NCI-H1092 treated with DMSO at 0.1 percent for 48 hours (cell line): ENCODE measurements around the gene ZNF789.
A peak's percentile ranks its signal among the peaks of the same experiment; 100 is the strongest.
"Not testable (repeated sequence)": the region's sequence is repeated elsewhere in the genome, so short reads cannot be mapped to it uniquely, and the experiment has no call there.

Source experiments
- DNase-seq: peaks from one replicate; lab custom pipeline; 2025; lab: John Stamatoyannopoulos, UW

Gene ZNF789

DNA sequence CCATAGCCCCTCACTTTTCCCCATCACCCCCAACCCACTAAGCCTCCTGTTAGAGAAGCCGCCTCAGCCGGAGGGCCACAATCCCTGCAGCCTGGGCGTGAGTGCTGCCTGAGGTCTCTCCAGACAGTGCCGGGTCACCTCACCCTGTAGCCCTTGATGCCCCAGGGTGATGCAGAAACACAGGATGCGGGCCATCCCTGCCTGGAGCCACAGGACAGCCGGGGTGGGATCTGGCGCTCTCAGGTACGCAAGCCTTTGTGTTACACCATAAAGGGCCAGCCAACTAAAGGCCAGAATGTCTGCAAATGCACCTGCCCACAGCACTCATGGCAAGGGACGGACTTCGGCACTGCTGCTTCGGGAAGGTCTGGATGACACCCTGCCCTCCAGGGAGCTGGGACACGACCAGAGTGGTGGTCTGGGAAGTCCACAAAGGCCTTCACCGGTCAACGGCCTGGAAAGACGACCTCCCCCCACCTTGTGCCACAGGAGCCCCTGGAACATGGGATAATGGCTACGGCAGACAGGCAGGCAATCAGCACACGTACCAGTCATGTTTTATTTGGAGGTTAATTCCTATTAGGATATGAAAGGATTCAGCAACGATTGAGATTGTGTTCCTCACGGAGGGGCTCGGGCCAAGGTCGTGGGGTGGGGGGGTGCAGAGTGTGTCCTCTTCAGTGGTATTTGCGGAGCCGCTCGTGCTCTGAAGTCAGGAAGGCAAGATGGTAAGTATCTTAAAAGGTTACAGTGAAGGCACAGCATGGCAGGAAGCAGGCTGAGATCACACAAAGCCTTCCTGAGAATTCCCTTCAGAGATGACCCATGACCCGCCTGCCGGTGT, 14.8 kb upstream of the ZNF789 start:
- no peak for DNase-seq

DNA sequence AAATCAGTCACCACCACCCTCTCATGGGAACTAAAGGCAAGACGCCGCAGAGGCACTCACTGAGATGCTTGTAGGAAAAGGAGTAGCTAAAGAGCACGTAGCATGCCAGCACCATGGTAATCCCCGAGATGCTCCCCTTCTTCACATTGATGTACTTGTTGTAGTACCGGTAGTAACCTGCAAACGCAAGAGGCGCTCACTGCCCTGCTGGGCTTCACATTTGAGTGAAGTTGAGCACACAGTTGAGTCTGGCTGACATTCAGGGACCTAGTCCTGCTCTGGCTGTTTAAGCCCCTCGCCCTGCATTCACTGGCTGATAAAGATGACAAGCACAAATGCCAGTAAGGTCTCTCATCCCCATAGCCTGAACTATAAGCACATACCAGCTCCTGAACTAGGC, 13.6 kb upstream of the ZNF789 start:
- peak; percentile 10 for DNase-seq

DNA sequence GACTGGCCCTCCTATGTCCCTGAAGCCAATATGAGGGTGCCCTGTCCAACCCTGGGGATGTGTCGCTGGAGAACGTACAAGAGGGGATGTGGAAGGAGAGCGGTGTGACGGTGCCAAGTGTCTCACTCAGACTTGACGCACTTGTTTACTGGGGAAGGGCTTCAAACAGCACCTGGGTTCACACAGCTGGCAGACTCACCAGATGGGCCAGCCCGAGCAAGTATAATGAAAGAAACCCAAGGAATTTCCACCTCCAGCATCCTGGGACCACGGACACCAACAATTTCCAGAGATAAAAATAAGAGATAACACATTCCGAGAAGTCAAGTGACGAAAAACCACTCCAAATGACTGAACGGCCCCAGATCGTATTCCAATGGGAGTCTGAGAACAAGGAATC, 12.0 kb upstream of the ZNF789 start:
- no peak for DNase-seq

DNA sequence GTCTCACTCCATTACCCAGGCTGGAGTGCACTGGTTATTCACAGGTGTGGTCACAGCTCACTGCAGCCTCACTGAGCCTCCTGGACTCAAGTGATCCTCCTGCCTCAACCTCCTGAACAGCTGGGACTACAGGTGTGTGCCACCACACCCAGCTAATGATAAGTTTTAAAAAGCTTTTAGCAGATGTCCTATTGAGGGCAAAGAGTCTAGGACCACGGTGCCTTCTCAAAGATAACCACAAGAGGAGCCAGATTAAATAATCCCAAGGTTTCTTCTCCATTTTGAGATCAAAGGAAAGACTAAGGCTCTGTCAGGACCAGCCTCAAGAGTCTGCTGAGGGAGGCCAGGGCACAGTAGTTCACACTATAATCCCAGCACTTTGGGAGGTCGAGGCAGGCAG, 11.5 kb upstream of the ZNF789 start:
- DNase-seq = no peak

DNA sequence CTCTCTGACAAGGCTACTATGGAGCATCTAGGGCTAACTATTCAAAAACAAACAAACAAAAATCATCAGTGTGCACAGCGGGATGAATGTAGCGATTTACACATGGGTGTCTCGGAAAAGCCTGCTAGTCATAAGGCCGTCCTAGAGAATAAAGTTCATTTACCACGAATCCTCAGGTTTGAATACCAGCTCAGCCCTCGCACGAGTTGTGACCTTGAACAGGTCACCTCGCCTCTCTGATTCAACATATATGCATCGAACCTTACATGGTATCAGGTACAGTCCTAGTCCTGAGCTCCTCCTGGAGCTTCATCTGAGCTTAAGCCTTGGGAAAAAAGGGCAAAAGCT, 7.3 kb upstream of the ZNF789 start:
- DNase-seq = no peak

DNA sequence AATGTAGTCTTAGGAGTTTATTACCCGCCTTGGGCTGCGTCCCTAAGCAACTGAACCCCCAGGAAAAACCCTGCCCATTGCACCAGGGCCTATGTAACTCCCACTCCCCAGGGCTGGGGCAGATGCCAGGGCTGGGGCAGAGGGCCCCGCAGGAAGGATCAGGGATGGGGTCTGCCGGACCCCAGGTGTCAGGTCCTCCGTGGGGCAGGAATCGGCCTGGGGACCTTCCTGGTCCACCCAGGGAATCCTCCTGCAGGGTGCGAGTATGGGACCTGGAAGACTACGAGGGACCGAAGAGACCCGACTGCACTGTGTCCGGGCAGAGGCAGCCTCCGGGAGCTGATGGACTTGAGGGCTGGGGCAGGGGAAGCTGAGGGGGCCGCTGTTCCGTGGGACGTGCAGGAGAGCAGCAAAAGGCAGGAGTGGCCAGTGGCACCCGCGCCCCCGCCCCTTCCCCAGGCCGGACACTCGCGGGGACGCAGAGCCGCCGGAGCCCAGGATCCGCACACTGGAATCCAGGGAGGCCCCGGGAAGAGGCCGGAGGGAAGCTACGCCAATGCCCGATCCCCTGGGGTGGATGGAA, 4.3 kb upstream of the ZNF789 start:
- DNase-seq = no peak

DNA sequence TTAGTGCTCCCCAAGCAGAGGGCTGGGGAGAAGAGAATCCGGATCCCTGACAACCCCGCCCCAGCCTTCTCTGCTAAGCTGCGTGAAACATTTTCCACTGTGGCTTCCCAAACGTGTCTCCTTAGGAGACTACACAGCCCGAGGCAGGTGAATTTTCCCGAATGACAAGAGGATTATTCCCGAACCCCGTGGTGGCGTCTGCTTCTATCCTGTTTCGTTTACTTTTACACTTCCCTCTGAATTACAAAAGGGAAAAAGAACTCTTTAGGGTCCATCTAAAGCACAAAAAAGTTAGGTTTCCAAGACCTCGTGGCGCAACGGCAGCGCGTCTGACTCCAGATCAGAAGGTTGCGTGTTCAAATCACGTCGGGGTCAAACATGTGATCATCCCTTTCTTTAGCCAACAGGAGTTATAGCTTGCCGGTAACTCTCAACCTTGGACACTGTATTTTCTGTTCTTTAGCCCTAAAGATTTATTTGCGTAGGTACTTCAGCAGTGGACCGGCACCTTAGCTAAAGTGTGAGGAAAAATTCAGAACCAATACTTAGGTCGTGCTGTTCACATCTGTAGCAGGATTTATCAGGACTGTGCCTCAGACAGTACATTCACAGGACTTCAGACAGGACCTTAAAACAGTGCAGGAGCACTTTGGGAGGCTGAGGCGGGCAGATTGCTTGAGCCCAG, 3.2 kb upstream of the ZNF789 start:
- DNase-seq = no peak

DNA sequence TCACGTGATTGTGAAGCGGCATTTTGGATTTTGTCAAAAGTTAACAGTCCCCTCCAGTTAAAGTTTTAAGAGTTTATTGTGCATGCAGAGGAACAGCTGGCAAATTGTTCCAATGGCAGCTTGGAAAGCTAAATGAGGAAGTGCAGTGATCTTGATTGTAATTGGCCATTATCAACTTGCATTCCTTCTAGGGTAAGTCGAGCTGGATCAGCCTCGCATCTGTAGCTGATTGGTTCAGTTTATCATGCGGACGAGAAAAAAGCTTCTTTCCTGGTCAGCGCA, 566 bp downstream of the ZNF789 start:
- no peak for DNase-seq

DNA sequence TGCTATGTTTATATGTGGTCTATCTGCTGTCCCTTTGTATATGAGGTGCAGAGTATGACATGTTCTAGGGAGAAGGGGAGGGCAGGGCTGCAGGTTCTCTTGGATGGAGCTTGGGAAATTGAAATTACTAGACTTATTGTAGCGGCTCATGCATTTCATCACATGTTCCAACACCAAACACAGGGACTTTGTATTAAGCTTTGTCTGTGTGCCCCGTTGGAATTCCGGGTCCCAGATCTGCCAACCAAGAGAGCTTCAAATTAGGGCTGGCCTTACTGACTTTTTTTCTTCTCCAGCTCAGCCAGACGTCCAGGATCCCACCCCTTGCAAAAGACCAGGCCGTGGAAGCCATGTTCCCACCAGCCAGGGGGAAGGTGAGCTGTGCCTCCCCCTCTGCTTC, 3.4 kb downstream of the ZNF789 start:
- DNase-seq = no peak

DNA sequence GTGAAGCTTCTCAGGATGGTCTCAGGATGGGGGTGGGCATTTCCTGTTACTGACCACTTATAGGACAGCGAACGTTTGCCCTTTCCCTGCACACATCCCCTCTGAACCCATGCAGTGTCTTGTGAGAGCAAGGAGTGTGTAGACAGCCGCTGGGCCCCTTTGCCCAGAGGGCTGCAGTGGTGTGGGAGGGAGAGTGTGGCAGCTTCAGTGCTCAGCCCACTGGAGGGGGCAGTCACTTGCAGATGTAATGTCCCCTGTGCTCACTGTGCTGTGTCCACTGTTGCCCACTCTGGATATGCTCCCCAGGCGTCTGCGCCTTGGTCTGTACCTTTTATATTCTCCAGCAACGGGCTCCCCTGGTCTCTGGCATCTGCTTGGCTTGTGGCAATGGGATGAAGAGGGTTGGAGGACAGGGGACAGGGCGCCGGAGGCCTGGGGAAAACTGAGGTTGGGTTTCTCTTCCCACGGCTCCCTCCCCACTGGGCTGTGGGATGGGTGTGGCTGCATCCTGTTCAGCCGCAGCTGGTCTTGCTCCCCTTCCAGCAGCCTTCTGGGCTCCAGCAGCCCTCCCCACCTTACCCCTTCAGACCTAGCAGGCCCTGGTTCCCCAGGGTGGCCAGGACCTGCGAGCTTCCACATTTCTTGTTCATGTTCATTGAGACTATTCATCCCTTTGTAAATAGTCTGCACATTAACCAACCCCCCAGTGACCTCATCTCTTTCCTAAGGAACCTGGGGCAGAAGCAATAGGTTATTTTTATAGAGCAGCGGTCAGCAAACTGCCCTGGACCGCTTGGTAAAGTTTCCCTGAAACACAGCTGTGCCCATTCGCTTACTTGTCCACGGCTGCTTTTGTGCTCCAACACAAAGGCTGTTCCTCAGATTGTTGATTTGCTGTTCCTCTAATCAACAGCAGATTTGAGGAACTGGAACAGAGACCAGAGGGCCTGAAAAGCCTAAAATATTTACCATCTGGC, 6.1 kb downstream of the ZNF789 start:
- DNase-seq = no peak

DNA sequence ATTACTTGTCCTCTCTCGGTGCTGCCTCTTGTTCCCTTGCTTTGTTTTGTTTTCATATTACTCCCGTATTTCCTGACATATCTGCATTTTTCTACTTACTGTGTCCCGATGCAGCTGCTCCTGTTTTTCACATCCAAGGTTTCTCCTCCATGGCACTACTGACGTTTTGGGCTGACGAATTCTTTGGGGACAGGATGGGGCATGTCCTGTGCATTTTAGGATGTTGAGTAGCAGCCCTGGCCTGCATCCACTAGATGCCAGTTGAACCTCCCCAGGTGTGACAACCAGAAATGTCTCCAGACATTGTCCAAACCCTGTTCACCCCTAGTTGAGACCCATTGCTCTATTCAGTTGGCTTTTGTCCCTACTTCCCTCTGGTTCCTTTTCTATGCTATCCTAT, 12.4 kb downstream of the ZNF789 start:
- DNase-seq = no peak

DNA sequence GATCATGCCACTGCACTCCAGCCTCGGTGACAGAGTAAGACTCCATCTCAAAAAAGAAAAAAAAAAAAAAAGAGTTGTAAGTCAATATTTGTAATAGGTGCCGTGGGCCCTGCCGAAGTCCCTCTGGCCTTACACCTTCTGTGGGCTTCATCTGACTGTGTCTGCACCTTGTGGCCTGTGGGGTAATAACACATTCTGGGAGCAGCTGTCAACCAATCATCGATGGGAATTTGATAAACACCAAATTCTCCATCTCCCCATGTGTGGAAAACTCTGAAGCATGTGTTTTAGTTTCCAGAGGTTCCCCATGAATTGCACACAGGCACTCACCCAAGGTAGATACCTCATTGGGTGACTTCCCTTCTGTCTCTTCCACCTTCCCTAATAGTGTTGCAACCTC, 16.5 kb downstream of the ZNF789 start:
- no peak for DNase-seq

DNA sequence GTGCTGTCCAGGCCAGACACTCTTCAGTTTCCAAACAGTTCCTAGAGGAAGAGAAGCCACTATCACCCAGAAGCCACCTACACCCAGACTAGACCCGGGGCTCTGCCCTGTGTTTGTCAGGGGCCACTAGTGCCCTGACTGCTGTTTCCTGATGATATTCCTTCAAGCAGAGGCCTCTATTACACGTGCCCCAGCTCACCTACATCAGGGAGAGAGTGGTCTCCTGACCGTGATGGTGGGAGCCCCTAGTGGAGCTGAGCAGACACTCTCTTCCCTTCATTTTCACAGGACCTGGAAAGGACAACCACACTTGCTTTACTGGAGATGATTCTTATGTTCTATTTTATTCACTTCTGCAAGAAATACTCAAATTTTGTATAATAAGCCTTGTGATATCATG, 18.2 kb downstream of the ZNF789 start:
- DNase-seq = no peak

DNA sequence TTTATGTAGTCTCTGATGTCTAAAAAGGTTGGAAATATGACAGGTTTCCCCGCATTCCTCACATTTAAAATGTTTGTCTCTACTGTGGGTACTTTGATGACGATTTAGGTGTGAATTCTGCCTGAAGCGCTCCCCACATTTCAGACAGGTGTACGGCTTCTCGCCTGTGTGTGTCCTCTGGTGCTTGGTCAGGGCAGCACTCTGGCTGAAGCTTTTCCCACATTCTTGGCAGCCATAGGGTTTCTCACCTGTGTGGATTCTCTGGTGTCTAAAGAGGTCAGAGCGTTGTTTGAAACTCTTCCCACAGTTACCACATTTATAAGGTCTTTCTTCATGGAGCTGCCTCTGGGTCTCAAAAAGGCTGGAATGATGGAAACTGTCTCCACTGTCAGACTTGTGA, 21.1 kb downstream of the ZNF789 start:
- DNase-seq = no peak

DNA sequence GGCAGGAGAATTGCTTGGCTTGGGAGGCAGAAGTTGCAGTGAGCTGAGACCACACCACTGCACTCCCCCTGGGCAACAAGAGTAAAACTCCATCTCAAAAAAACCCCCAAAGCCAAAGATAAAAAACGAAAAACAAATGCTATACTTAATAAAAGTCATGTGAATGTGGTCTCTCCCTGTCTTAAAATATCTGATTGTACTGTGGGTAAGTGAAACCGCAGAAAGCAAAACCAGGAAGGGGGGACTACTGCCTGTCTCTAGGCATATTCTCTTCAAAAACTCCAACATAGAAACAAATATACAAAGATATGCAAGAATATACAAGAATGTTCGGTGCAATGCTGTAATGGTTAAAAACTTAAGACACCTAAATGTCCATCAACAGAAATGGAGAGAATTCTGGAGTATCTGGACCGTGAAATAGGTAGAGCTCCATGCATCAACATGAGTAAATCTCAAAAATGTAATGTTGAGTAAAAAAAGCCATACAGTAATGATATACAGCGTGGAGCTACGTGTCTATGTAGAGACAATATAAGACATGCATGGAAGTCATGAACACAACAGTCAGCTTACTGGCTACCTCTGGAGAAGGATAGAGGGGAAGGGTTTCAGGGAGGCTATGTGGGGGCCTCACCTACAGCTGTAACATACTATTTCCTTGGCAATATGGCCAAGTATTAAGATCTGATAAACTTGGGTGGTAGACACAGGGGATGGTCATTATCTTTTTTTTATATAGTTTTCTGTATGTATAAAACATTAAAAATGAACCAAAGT, 25.3 kb downstream of the ZNF789 start:
- DNase-seq = no peak

DNA sequence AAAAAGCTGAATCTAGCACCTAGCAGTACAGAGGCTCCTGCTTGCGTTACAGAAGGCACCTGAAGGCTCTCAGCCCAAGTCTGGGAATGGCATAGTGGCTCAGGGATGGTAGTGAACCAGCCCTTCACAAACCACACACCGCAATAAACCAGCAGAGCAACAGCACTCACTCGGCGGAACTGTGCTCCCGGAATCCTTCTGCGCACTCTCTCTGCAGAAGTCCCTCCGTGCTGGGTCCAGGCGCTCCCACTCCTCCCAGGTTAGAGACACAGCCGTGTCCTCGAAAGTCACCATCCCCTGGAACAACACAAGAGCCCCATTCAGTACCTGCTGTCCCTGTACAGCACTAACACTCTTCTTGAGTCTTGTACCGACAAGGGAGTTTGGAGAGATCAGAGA, 25.9 kb downstream of the ZNF789 start:
- no peak for DNase-seq

DNA sequence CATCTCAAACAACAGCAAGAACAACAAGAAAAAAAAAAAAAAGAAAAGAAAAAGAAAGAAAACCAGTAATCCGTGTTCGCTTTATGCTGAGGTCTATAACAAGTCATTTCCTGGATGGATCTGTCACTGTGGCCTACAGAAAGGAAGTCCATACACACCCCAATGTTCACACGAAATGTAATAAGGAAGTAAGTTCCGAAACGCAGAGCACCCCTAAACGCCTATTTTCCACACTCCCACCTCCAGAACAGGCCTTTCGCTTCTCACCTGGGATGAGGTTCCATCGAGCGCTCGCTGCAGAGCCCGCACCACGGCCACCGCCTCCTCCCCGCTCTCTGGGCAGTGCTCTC, 26.7 kb downstream of the ZNF789 start:
- no peak for DNase-seq

DNA sequence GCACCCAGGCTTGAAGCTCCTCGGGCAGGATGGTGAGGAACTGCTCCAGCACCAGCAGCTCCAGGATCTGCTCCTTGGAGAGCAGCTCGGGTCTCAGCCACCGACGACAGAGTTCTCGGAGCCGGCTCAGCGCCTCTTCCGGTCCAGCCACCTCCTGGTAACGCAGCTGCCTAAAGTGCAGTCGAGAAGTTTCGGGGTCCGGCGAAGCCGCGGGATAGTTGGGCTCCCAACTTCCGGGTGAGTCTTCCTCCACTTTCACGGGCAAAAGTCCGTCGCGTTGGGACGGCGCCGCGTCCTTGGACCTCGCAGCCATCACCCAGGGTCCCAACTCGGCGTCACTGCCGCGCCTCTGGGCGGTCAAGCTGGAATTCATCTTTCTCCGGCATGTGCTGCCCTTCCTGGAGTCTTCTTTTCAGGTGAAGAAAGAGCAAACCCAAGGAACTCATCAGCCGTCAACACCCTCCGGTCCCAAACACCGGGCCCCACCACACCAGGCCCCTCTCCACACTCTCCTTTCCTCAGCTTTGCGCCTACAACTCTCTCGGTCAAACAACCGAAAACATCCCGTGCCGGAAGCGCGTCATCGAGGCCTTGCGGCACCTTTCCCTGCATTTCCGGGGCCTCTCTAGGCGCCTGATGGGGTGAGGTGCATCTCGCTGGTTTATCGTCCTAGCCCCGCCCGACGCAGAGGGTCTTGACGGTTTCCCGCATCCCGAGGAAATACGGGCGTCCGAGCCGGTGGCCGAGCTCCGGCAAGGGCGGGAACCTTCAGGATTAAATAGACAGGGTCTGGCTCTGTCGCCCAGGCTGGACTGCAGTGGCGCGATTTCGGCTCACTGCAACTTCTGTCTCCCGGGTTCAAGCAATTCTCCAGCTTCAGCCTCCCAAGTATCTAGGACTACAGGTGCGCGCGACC, 27.3 kb downstream of the ZNF789 start, which contains the start of gene ZNF394:
Gene ZNF394, minus strand, starts transcription at position 561 of the 916 bp plus-strand sequence. Its CDS starts 188 bp downstream, at position 373.
- peak; percentile 93 for DNase-seq

DNA sequence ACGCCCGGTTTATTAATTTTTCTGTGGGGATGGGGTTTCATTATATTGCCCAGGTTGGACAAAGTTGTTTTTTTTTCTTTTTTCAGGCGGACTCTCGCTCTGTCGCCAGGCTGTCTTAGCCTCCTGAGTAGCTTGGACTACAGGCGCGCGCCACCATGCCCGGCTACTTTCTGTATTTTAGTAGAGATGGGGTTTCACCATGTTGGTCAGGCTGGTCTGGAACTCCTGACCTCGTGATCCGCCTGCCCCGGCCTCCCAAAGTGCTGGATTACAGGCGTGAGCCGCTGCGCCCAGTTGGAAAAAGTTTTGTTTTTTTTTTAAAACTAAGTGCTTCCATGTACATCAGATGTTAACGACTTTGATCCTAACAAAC, 27.9 kb downstream of the ZNF789 start:
- no peak for DNase-seq

DNA sequence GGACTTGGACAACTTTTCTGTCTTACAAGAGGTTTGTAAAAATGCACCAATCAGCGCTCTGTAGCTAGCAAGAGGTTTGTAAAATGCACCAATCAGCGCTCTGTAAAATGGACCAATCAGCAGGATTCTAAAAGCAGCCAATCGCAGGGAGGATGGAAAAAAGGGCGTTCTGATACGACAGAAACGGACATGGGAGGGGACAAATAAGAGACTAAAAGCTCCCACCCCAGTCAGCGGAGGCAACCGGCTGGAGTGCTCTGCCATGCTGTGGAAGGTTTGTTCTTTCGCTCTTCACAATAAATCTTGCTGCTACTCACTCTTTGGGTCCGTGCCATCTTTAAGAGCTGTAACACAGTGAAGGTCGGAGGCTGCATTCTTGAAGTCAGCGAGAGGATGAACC, 28.5 kb downstream of the ZNF789 start:
- not testable (repeated sequence) for DNase-seq

DNA sequence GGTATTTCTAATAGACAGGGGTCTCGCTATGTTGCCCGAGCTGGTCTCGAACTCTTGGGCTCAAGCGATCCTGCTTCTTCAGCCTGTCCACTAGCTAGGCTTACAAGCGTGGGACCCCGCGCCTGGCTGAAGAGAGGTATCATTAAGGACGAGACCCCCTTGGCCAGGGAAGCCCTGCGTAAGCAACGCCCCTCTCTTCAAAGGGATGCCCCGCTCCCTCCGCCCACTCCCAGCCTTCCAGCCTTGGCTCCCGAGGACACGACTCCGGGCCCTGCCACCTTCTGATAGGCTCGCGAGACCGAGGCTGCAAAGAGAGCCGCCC, 31.6 kb downstream of the ZNF789 start:
- no peak for DNase-seq
